Measurements from ENCODE around the gene SRPRB. TPM values are rescaled to one million over a fixed set of nuclear protein-coding genes. Genes with fewer than 3 reads are reported as not detected.

The SRPRB gene
- total and polyA plus RNA-seq, 3 experiments from 2014 or later = 60.0 to 129 (median 128) TPM

GRCh38 chr3:133850034-133850433, 44.4 kb downstream of the SRPRB start:
- H3K27ac Mint-ChIP-seq = no peak overlapping the region
- Histone ChIP-seq H3K27me3 (ENCODE audit: insufficient read depth, low read length, poor library complexity, severe bottlenecking) (no peaks in the 10 kb centered on the region), H3K9me3 (ENCODE audit: low read length) (no peaks in the 10 kb centered on the region), H3K4me1 (ENCODE audit: insufficient read depth, low read length) (no peaks in the 10 kb centered on the region), H3K27ac (ENCODE audit: low read depth, low read length) (no peak overlapping the region), H3K36me3 (ENCODE audit: insufficient read depth, low read length) (no peaks in the 10 kb centered on the region), H3K4me3 (ENCODE audit: low read length) (no peak overlapping the region)
- peaks cover 0 to 5% of the 10 kb centered on the region in 2 donors for H3K27me3 Mint-ChIP-seq
- no peaks in the 10 kb centered on the region for H3K9me3 Mint-ChIP-seq
- no peaks in the 10 kb centered on the region for H3K36me3 Mint-ChIP-seq
- no peaks in the 10 kb centered on the region for H3K4me1 Mint-ChIP-seq
- POLR2A ChIA-PET = no interaction called here
- H3K4me3 Mint-ChIP-seq = no peak overlapping the region
- CTCF ChIA-PET = no interaction called here
- DNase-seq = no peak

- POLR2A ChIA-PET = no interaction called here
These were observed 45.8 kb downstream of the SRPRB start for GRCh38 chr3:133851266-133851906.

GRCh38 chr3:133851931-133852330, 46.3 kb downstream of the SRPRB start:
- no peak overlapping the region for H3K27ac ChIP-seq (ENCODE audit: low read depth, low read length)
- CTCF ChIA-PET = no interaction called here
- no peaks in the 10 kb centered on the region for H3K9me3 Mint-ChIP-seq
- H3K4me1 ChIP-seq (ENCODE audit: insufficient read depth, low read length) = no peaks in the 10 kb centered on the region
- DNase-seq = no peak
- H3K4me1 Mint-ChIP-seq = no peaks in the 10 kb centered on the region
- H3K36me3 Mint-ChIP-seq = no peaks in the 10 kb centered on the region
- H3K4me3 ChIP-seq (ENCODE audit: low read length) = no peak overlapping the region
- POLR2A ChIA-PET = no interaction called here
- no peak overlapping the region for H3K27ac Mint-ChIP-seq
- H3K27me3 ChIP-seq (ENCODE audit: insufficient read depth, low read length, poor library complexity, severe bottlenecking) = no peaks in the 10 kb centered on the region
- H3K4me3 Mint-ChIP-seq = no peak overlapping the region
- no peaks in the 10 kb centered on the region for H3K36me3 ChIP-seq (ENCODE audit: insufficient read depth, low read length)
- no peaks in the 10 kb centered on the region for H3K9me3 ChIP-seq (ENCODE audit: low read length)
- H3K27me3 Mint-ChIP-seq = peaks cover 0 to 5% of the 10 kb centered on the region in 2 donors

More at GRCh38 chr3:133851266-133851906, 45.8 kb downstream of the SRPRB start:
- CTCF ChIA-PET = no interaction called here
- Mint-ChIP-seq H3K27me3 (peaks cover 0 to 5% of the 10 kb centered on the region in 2 donors), H3K36me3 (no peaks in the 10 kb centered on the region), H3K4me1 (no peaks in the 10 kb centered on the region), H3K27ac (peak overlapping the region in 1 of 8 donors; percentile 18), H3K4me3 (no peak overlapping the region), H3K9me3 (no peaks in the 10 kb centered on the region)
- DNase-seq = no peak
- Histone ChIP-seq H3K27ac (ENCODE audit: low read depth, low read length) (no peak overlapping the region), H3K36me3 (ENCODE audit: insufficient read depth, low read length) (no peaks in the 10 kb centered on the region), H3K27me3 (ENCODE audit: insufficient read depth, low read length, poor library complexity, severe bottlenecking) (no peaks in the 10 kb centered on the region), H3K9me3 (ENCODE audit: low read length) (no peaks in the 10 kb centered on the region), H3K4me3 (ENCODE audit: low read length) (no peak overlapping the region), H3K4me1 (ENCODE audit: insufficient read depth, low read length) (no peaks in the 10 kb centered on the region)

DNA sequence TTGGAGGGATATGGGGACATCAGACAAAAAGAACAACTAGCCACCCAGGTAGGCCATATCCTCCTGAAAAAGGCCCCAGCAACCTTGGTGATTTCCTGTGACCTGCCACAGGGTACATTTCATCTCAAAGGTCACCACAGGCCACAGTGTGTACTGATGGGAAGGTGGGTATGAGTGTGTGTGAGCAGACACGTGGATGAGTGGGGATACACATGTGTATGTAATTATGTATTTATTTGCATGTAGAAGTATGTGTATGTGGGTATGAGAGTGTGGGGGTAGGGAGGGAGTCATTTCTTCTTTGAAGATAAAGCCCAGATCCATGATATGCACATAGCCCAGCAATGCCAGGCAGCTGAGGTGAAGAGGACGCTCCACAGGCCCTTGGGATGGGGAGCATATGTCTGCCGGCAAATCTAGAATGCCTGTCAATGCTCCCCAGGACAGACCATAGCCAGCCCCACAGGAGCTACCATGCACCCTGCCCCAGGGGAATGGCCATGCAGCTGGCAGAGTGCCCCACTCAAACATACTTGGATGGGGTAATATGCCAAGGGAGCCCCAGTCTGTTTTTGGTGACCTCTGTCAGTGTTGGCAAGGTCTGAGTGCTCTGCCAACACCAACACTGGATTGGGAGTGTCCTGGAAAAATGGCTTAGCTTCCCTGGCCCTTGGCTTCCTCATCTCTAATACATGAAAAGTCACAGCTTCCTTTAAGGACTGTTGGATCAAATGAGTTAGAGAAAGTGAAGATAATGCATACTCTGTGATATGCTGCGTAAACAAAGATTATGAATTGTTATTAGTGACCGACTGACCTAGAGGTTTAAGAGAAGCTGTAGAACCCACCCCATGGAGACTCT, 47.7 kb downstream of the SRPRB start:
- Histone ChIP-seq H3K9me3 (ENCODE audit: low read length) (no peaks in the 10 kb centered on the region), H3K27ac (ENCODE audit: low read depth, low read length) (no peak overlapping the region), H3K4me1 (ENCODE audit: insufficient read depth, low read length) (no peaks in the 10 kb centered on the region), H3K36me3 (ENCODE audit: insufficient read depth, low read length) (no peaks in the 10 kb centered on the region), H3K4me3 (ENCODE audit: low read length) (no peak overlapping the region), H3K27me3 (ENCODE audit: insufficient read depth, low read length, poor library complexity, severe bottlenecking) (no peaks in the 10 kb centered on the region)
- Mint-ChIP-seq H3K4me1 (no peaks in the 10 kb centered on the region), H3K27ac (no peak overlapping the region), H3K27me3 (peaks cover 0 to 5% of the 10 kb centered on the region in 2 donors), H3K36me3 (no peaks in the 10 kb centered on the region), H3K9me3 (no peaks in the 10 kb centered on the region), H3K4me3 (no peak overlapping the region)
- DNase-seq = no peak
- POLR2A ChIA-PET = no interaction called here
- CTCF ChIA-PET = no interaction called here

DNA sequence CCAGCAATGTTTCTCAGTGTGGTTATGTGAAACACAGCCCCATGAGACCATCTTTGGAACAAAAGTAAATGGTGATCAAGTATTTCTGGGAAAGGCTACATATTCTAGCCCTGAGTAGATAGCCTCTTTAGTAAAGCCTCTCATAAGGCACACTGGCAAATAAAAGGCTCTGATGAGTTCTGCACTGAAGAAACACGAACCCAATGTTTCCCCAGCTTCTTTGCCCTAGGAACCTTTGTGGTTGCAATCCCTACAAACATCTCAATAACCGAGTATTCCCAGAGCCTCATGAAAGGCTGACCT, 48.3 kb downstream of the SRPRB start:
- Mint-ChIP-seq H3K27me3 (peaks cover 0 to 3% of the 10 kb centered on the region in 2 donors), H3K4me1 (no peaks in the 10 kb centered on the region), H3K9me3 (no peaks in the 10 kb centered on the region), H3K4me3 (no peak overlapping the region), H3K36me3 (no peaks in the 10 kb centered on the region), H3K27ac (no peak overlapping the region)
- Histone ChIP-seq H3K36me3 (ENCODE audit: insufficient read depth, low read length) (no peaks in the 10 kb centered on the region), H3K27ac (ENCODE audit: low read depth, low read length) (no peak overlapping the region), H3K4me3 (ENCODE audit: low read length) (no peak overlapping the region), H3K4me1 (ENCODE audit: insufficient read depth, low read length) (no peaks in the 10 kb centered on the region), H3K9me3 (ENCODE audit: low read length) (no peaks in the 10 kb centered on the region), H3K27me3 (ENCODE audit: insufficient read depth, low read length, poor library complexity, severe bottlenecking) (no peaks in the 10 kb centered on the region)
- DNase-seq = no peak
- ChIA-PET CTCF (no interaction called here), POLR2A (no interaction called here)

GRCh38 chr3:133854264-133855001, 48.8 kb downstream of the SRPRB start:
- no peaks in the 10 kb centered on the region for H3K4me1 Mint-ChIP-seq
- Histone ChIP-seq H3K27me3 (ENCODE audit: insufficient read depth, low read length, poor library complexity, severe bottlenecking) (no peaks in the 10 kb centered on the region), H3K9me3 (ENCODE audit: low read length) (no peaks in the 10 kb centered on the region), H3K4me3 (ENCODE audit: low read length) (no peak overlapping the region), H3K36me3 (ENCODE audit: insufficient read depth, low read length) (no peaks in the 10 kb centered on the region), H3K4me1 (ENCODE audit: insufficient read depth, low read length) (no peaks in the 10 kb centered on the region), H3K27ac (ENCODE audit: low read depth, low read length) (no peak overlapping the region)
- no peak for DNase-seq
- H3K27me3 Mint-ChIP-seq = no peaks in the 10 kb centered on the region
- no peaks in the 10 kb centered on the region for H3K9me3 Mint-ChIP-seq
- H3K4me3 Mint-ChIP-seq = no peak overlapping the region
- CTCF ChIA-PET = no interaction called here
- POLR2A ChIA-PET = no interaction called here
- no peaks in the 10 kb centered on the region for H3K36me3 Mint-ChIP-seq
- H3K27ac Mint-ChIP-seq = no peak overlapping the region

DNA sequence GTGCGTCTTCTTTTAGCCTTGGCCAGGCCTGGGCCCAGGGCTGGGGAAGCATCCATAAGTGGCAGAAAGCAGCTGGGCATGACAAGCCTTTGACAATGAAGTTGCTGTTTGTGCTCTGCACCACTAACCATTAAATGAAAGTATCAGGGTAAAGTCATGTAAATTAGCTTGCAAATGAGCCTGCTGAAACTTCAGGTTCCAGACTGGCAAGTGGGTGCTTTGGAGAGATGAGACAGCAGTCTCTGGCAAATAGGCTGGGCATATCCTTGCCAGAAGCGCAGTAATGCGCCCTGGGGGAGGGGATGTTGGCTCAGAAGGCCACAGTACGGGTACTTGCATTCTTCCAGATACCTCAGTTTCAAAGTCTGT, 49.4 kb downstream of the SRPRB start:
- Mint-ChIP-seq H3K4me1 (no peaks in the 10 kb centered on the region), H3K4me3 (no peak overlapping the region), H3K27ac (no peak overlapping the region), H3K36me3 (no peaks in the 10 kb centered on the region), H3K9me3 (no peaks in the 10 kb centered on the region), H3K27me3 (no peaks in the 10 kb centered on the region)
- no peak overlapping the region for H3K27ac ChIP-seq (ENCODE audit: low read depth, low read length)
- H3K27me3 ChIP-seq (ENCODE audit: insufficient read depth, low read length, poor library complexity, severe bottlenecking) = no peaks in the 10 kb centered on the region
- POLR2A ChIA-PET = no interaction called here
- CTCF ChIA-PET = no interaction called here
- H3K4me3 ChIP-seq (ENCODE audit: low read length) = no peak overlapping the region
- no peaks in the 10 kb centered on the region for H3K36me3 ChIP-seq (ENCODE audit: insufficient read depth, low read length)
- no peak for DNase-seq
- no peaks in the 10 kb centered on the region for H3K9me3 ChIP-seq (ENCODE audit: low read length)
- no peaks in the 10 kb centered on the region for H3K4me1 ChIP-seq (ENCODE audit: insufficient read depth, low read length)

- Mint-ChIP-seq H3K4me3 (no peak overlapping the region), H3K27ac (no peak overlapping the region), H3K36me3 (no peaks in the 10 kb centered on the region), H3K9me3 (no peaks in the 10 kb centered on the region), H3K4me1 (no peaks in the 10 kb centered on the region), H3K27me3 (no peaks in the 10 kb centered on the region)
- Histone ChIP-seq H3K27ac (ENCODE audit: low read depth, low read length) (no peak overlapping the region), H3K4me3 (ENCODE audit: low read length) (no peak overlapping the region), H3K27me3 (ENCODE audit: insufficient read depth, low read length, poor library complexity, severe bottlenecking) (no peaks in the 10 kb centered on the region), H3K4me1 (ENCODE audit: insufficient read depth, low read length) (no peaks in the 10 kb centered on the region), H3K36me3 (ENCODE audit: insufficient read depth, low read length) (no peaks in the 10 kb centered on the region), H3K9me3 (ENCODE audit: low read length) (no peaks in the 10 kb centered on the region)
- POLR2A ChIA-PET = no interaction called here
- CTCF ChIA-PET = no interaction called here
- DNase-seq = no peak
These were observed 50.2 kb downstream of the SRPRB start for GRCh38 chr3:133855772-133856171.
